Thymus (tissue), 11 donors: ENCODE data around the gene NR6A1. TPM values are rescaled to one million over a fixed set of nuclear protein-coding genes. Genes with fewer than 3 reads are reported as not detected.

ENCODE experiments used
- DNase-seq, 9 donors: peaks; one replicate each; pipeline ENCODE4 v3.0.0-alpha.2; 2013; ENCODE audit warnings: low spot score in 9 of 9, low read depth in 6 of 9, missing footprints in 1 of 9
- H3K27ac ChIP-seq, 2 donors: one replicate each; pipeline ENCODE4 v1.5.1; 2013; ENCODE audit warnings: control low read depth in 1 of 2, low read depth in 1 of 2, low read length in 1 of 2, mild to moderate bottlenecking in 1 of 2, moderate library complexity in 1 of 2
- H3K27me3 ChIP-seq, 2 donors: one replicate each; pipeline ENCODE4 v1.5.1; 2013; ENCODE audit warnings: low read length in 1 of 2; ENCODE audit not compliant: control insufficient read depth in 2 of 2, insufficient read depth in 1 of 2
- H3K36me3 ChIP-seq, 2 donors: one replicate each; pipeline ENCODE4 v1.5.1; 2013; ENCODE audit warnings: low read length in 1 of 2, mild to moderate bottlenecking in 1 of 2, moderate library complexity in 1 of 2; ENCODE audit not compliant: control insufficient read depth in 2 of 2, insufficient read depth in 2 of 2
- H3K4me1 ChIP-seq, 2 donors: one replicate each; pipeline ENCODE4 v1.5.1; 2013; ENCODE audit warnings: low read length in 2 of 2; ENCODE audit not compliant: control insufficient read depth in 2 of 2, insufficient read depth in 2 of 2
- H3K4me3 ChIP-seq, 2 donors: one replicate each; pipeline ENCODE4 v1.5.1; 2013; ENCODE audit warnings: low read length in 2 of 2, control low read depth in 1 of 2, mild to moderate bottlenecking in 1 of 2
- H3K9me3 ChIP-seq, 2 donors: one replicate each; pipeline ENCODE4 v1.5.1; 2013; ENCODE audit warnings: low read length in 1 of 2, mild to moderate bottlenecking in 1 of 2; ENCODE audit not compliant: control insufficient read depth in 2 of 2, insufficient read depth in 1 of 2
- WGBS: extraction: QIAGEN DNeasy Blood & Tissue Kit; methylation state at CpG from one replicate; pipeline ENCODE4 v1.1.7; 2013; 5-methylcytosine and 5-hydroxymethylcytosine counted together
- polyA plus RNA-seq: library from polyadenylated mRNA; stranded (reverse); fragments of 200-250 nt; gene quantifications from one replicate; pipeline ENCODE4 v1.2.3, GENCODE V29; 2013
- total RNA-seq: library from RNA; stranded (reverse); fragments of 120-200 nt; gene quantifications from one replicate; pipeline ENCODE4 v1.2.4, GENCODE V29; 2013
- donor health status: healthy.

NR6A1 gene
- total and polyA plus RNA-seq, 2 donors, result 0.47 to 0.52 TPM

GRCh38 chr9:124569942-124570341, 201.2 kb downstream of the NR6A1 start:
- H3K36me3 ChIP-seq, result no peaks in the 10 kb centered on the region
- H3K4me1 ChIP-seq, result no peaks in the 10 kb centered on the region
- no peak for DNase-seq
- WGBS, result 92% methylated on average over 2 of the region's 2 CpGs
- no peak overlapping the region for H3K4me3 ChIP-seq
- H3K27ac ChIP-seq, result no peak overlapping the region
- no peaks in the 10 kb centered on the region for H3K27me3 ChIP-seq
- no peaks in the 10 kb centered on the region for H3K9me3 ChIP-seq

GRCh38 chr9:124567362-124567761, 203.7 kb downstream of the NR6A1 start:
- H3K36me3 ChIP-seq, result no peaks in the 10 kb centered on the region
- H3K4me1 ChIP-seq, result no peaks in the 10 kb centered on the region
- 96% methylated on average over 4 of the region's 4 CpGs for WGBS
- H3K4me3 ChIP-seq, result no peak overlapping the region
- no peak overlapping the region for H3K27ac ChIP-seq
- no peaks in the 10 kb centered on the region for H3K27me3 ChIP-seq
- no peaks in the 10 kb centered on the region for H3K9me3 ChIP-seq
- DNase-seq, result no peak

- Histone ChIP-seq H3K27ac (no peak overlapping the region), H3K27me3 (no peaks in the 10 kb centered on the region), H3K36me3 (no peaks in the 10 kb centered on the region), H3K4me1 (no peaks in the 10 kb centered on the region), H3K9me3 (no peaks in the 10 kb centered on the region), H3K4me3 (no peak overlapping the region)
- 92% methylated on average over 6 of the region's 6 CpGs for WGBS
- no peak for DNase-seq
Observed at GRCh38 chr9:124562328-124562727, 208.8 kb downstream of the NR6A1 start.

GRCh38 chr9:124559871-124560270, 211.2 kb downstream of the NR6A1 start:
- DNase-seq, result no peak
- H3K27ac ChIP-seq, result no peak overlapping the region
- WGBS, result 97% methylated on average over 2 of the region's 2 CpGs
- H3K4me1 ChIP-seq, result no peaks in the 10 kb centered on the region
- no peaks in the 10 kb centered on the region for H3K27me3 ChIP-seq
- no peaks in the 10 kb centered on the region for H3K9me3 ChIP-seq
- no peak overlapping the region for H3K4me3 ChIP-seq
- H3K36me3 ChIP-seq, result no peaks in the 10 kb centered on the region

GRCh38 chr9:124558777-124559470, 212.2 kb downstream of the NR6A1 start:
- Histone ChIP-seq H3K36me3 (no peaks in the 10 kb centered on the region), H3K4me3 (no peak overlapping the region), H3K9me3 (no peaks in the 10 kb centered on the region), H3K27me3 (no peaks in the 10 kb centered on the region), H3K4me1 (no peaks in the 10 kb centered on the region), H3K27ac (no peak overlapping the region)
- DNase-seq, result no peak
- WGBS, result 85% methylated on average over 4 of the region's 4 CpGs

GRCh38 chr9:124557895-124558294, 213.2 kb downstream of the NR6A1 start:
- Histone ChIP-seq H3K4me3 (no peak overlapping the region), H3K9me3 (no peaks in the 10 kb centered on the region), H3K36me3 (no peaks in the 10 kb centered on the region), H3K27me3 (no peaks in the 10 kb centered on the region), H3K27ac (no peak overlapping the region), H3K4me1 (no peaks in the 10 kb centered on the region)
- WGBS, result 79% methylated on average over 3 of the region's 3 CpGs
- no peak for DNase-seq

GRCh38 chr9:124555043-124555442, 216.1 kb downstream of the NR6A1 start:
- no peaks in the 10 kb centered on the region for H3K9me3 ChIP-seq
- H3K36me3 ChIP-seq, result no peaks in the 10 kb centered on the region
- no peaks in the 10 kb centered on the region for H3K27me3 ChIP-seq
- H3K4me3 ChIP-seq, result no peak overlapping the region
- DNase-seq, result no peak
- H3K27ac ChIP-seq, result no peak overlapping the region
- H3K4me1 ChIP-seq, result no peaks in the 10 kb centered on the region
- WGBS, result 80% methylated on average over 3 of the region's 3 CpGs

GRCh38 chr9:124553738-124554137, 217.4 kb downstream of the NR6A1 start:
- no peaks in the 10 kb centered on the region for H3K27me3 ChIP-seq
- H3K9me3 ChIP-seq, result no peaks in the 10 kb centered on the region
- no peaks in the 10 kb centered on the region for H3K4me1 ChIP-seq
- WGBS, result 94% methylated on average over 3 of the region's 3 CpGs
- H3K27ac ChIP-seq, result no peak overlapping the region
- no peak for DNase-seq
- no peak overlapping the region for H3K4me3 ChIP-seq
- no peaks in the 10 kb centered on the region for H3K36me3 ChIP-seq

GRCh38 chr9:124552273-124552605, 218.9 kb downstream of the NR6A1 start:
- H3K27ac ChIP-seq, result no peak overlapping the region
- H3K9me3 ChIP-seq, result no peaks in the 10 kb centered on the region
- 97% methylated on average over 2 of the region's 2 CpGs for WGBS
- no peak overlapping the region for H3K4me3 ChIP-seq
- no peak for DNase-seq
- no peaks in the 10 kb centered on the region for H3K36me3 ChIP-seq
- H3K27me3 ChIP-seq, result no peaks in the 10 kb centered on the region
- no peaks in the 10 kb centered on the region for H3K4me1 ChIP-seq
